Smooth muscle cell (in vitro differentiated cells): ENCODE measurements around the gene TCHP. TPM values are rescaled to one million over a fixed set of nuclear protein-coding genes. Genes with fewer than 3 reads are reported as not detected.

Experiments used
- DNase-seq: peaks from one replicate; lab custom pipeline; 2025; ENCODE audit not compliant: unreplicated experiment; lab: John Stamatoyannopoulos, UW
- H2AFZ ChIP-seq: fragments of 200-600 bp; sonication (generic); 2 replicates; pipeline ENCODE4 v1.6.0; 2016; ENCODE audit warnings: antibody characterized with exemption, low read depth, mild to moderate bottlenecking
- H3F3A ChIP-seq: fragments of 200-600 bp; sonication (generic); 2 replicates; pipeline ENCODE4 v1.6.0; 2017; ENCODE audit warnings: antibody characterized with exemption, low read depth
- H3K27ac ChIP-seq: fragments of 200-600 bp; sonication (generic); 2 replicates; pipeline ENCODE4 v1.5.1; 2016; ENCODE audit warnings: low read depth, mild to moderate bottlenecking
- H3K27me3 ChIP-seq: fragments of 200-600 bp; sonication (generic); 2 replicates; pipeline ENCODE4 v1.6.1; 2016; ENCODE audit warnings: low read depth, mild to moderate bottlenecking
- H3K36me3 ChIP-seq: fragments of 200-600 bp; sonication (generic); 2 replicates; pipeline ENCODE4 v1.5.1; 2016; ENCODE audit warnings: low read depth
- H3K4me1 ChIP-seq: fragments of 200-600 bp; sonication (generic); 2 replicates; pipeline ENCODE4 v1.5.1; 2016; ENCODE audit warnings: low read depth
- H3K4me2 ChIP-seq: fragments of 200-600 bp; sonication (generic); 2 replicates; pipeline ENCODE4 v1.6.0; 2016; ENCODE audit warnings: mild to moderate bottlenecking
- H3K4me3 ChIP-seq: fragments of 200-600 bp; sonication (generic); 2 replicates; pipeline ENCODE4 v1.5.1; 2016; ENCODE audit warnings: mild to moderate bottlenecking
- H3K79me2 ChIP-seq: fragments of 200-600 bp; sonication (generic); 2 replicates; pipeline ENCODE4 v1.6.0; 2016; ENCODE audit warnings: low read depth, mild to moderate bottlenecking
- H3K9ac ChIP-seq: fragments of 200-600 bp; sonication (generic); 2 replicates; pipeline ENCODE4 v1.6.0; 2016; ENCODE audit warnings: low read depth
- H3K9me3 ChIP-seq: fragments of 200-600 bp; sonication (generic); replicated peaks from 2 replicates; pipeline ENCODE4 v1.5.1; 2016; ENCODE audit warnings: low read depth
- H4K20me1 ChIP-seq: fragments of 200-600 bp; sonication (generic); 2 replicates; pipeline ENCODE4 v1.6.0; 2016; ENCODE audit warnings: low read depth
- WGBS: methylation state at CpG from one replicate; pipeline ENCODE4 v1.1.7; 2016; ENCODE audit warnings: low lambda C conversion rate; 5-methylcytosine and 5-hydroxymethylcytosine counted together
- polyA plus RNA-seq: library from polyadenylated mRNA; unstranded; fragments of >200 nt; fragmentation: Nextera tagmentation; extraction: Ambion mirVana; gene quantifications from 2 replicates; pipeline ENCODE4 v1.2.1, GENCODE V29; 2016
- small RNA-seq: library from RNA; depleted of rRNA; stranded (forward); fragments of <200 nt; gene quantifications from one replicate; pipeline ENCODE3, GENCODE V24; 2014
- total RNA-seq: library from RNA; depleted of rRNA; stranded (reverse); fragments of >200 nt; gene quantifications from 2 replicates; pipeline ENCODE4 v1.2.3, GENCODE V29; 2014
- TF ChIP-seq, protein P1 (sequence below): fragments of 200-600 bp; sonication (generic); IDR thresholded peaks from 2 replicates; pipeline ENCODE4 v1.5.1; 2017; ENCODE audit warnings: borderline replicate concordance, mild to moderate bottlenecking, antibody characterized with exemption; ENCODE audit not compliant: insufficient read depth, poor library complexity, severe bottlenecking

TCHP gene
- total and polyA plus RNA-seq, 2 experiments from 2014 or later, result 4.2 to 7.7 TPM

DNA sequence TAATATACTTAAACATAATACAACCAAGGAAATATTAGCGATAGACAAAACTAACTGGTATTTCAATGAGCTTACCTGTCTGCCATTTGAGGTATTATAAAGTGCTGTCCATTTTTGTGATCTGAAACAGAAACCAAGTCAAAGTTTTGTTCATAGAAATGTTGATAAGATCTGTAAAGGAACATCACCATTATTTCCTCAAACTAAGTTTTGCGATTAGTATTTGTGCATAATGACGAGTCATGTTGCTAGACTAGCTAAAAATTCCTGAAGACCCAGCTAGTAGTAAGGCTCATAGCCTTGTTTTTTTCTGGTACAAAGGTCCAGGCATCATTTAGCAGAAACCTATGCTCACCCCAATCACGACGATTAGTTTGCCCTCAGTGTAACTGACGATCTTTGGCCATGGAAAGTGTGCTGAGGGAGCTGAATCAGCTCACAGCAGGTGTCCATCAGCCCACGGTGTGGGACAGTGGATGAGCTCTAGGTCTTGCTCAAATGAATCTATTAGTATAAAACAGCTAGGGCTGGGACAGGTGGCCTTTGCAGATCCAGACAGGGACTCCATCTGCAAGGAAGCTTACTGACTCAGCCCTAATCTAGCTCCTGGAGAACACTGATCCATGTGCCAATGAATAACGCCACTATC, 67.4 kb downstream of the TCHP start:
- DNase-seq, result no peak
- no peaks in the 10 kb centered on the region for H3F3A ChIP-seq
- no peak overlapping the region for H3K4me2 ChIP-seq
- TF ChIP-seq, protein P1, sequence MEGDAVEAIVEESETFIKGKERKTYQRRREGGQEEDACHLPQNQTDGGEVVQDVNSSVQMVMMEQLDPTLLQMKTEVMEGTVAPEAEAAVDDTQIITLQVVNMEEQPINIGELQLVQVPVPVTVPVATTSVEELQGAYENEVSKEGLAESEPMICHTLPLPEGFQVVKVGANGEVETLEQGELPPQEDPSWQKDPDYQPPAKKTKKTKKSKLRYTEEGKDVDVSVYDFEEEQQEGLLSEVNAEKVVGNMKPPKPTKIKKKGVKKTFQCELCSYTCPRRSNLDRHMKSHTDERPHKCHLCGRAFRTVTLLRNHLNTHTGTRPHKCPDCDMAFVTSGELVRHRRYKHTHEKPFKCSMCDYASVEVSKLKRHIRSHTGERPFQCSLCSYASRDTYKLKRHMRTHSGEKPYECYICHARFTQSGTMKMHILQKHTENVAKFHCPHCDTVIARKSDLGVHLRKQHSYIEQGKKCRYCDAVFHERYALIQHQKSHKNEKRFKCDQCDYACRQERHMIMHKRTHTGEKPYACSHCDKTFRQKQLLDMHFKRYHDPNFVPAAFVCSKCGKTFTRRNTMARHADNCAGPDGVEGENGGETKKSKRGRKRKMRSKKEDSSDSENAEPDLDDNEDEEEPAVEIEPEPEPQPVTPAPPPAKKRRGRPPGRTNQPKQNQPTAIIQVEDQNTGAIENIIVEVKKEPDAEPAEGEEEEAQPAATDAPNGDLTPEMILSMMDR, result no peak
- no peak overlapping the region for H3K9ac ChIP-seq
- WGBS, result 88% methylated on average over 8 of the region's 8 CpGs
- H3K4me3 ChIP-seq, result no peak overlapping the region
- no peak overlapping the region for H2AFZ ChIP-seq
- no peaks in the 10 kb centered on the region for H3K9me3 ChIP-seq
- no peaks in the 10 kb centered on the region for H4K20me1 ChIP-seq
- H3K36me3 ChIP-seq, result peaks cover 5% of the 10 kb centered on the region
- no peak overlapping the region for H3K27ac ChIP-seq
- H3K79me2 ChIP-seq, result no peaks in the 10 kb centered on the region
- H3K4me1 ChIP-seq, result no peaks in the 10 kb centered on the region
- H3K27me3 ChIP-seq, result no peaks in the 10 kb centered on the region

Small RNA genes within 50 kb of the gene (small RNA-seq; reads per million reads assigned to genes)
- gene RN7SL441P, result not detected

Other genes starting within 250 kb of the TCHP start
- 0.85 TPM in 2 replicates for gene FAM222A, start 186.4 kb upstream of the TCHP start, total RNA-seq
- gene FAM222A, start 186.4 kb upstream of the TCHP start, polyA plus RNA-seq, result 1.7 and 2.0 TPM in 2 replicates
- 0.63 and 1.9 TPM in 2 replicates for gene TRPV4, start 66.9 kb upstream of the TCHP start, total RNA-seq
- gene TRPV4, start 66.9 kb upstream of the TCHP start, polyA plus RNA-seq, result 1.5 TPM in 2 replicates
- gene GLTP, start 19.7 kb upstream of the TCHP start, total RNA-seq, result 46.9 and 63.5 TPM in 2 replicates
- gene GLTP, start 19.7 kb upstream of the TCHP start, polyA plus RNA-seq, result 38.1 and 43.4 TPM in 2 replicates
- 27.3 and 27.4 TPM in 2 replicates for gene GIT2, start 96.1 kb downstream of the TCHP start, total RNA-seq
- 20.3 and 24.9 TPM in 2 replicates for gene GIT2, start 96.1 kb downstream of the TCHP start, polyA plus RNA-seq
- 31.1 and 35.6 TPM in 2 replicates for gene ANKRD13A, start 99.2 kb downstream of the TCHP start, total RNA-seq
- 11.6 and 12.0 TPM in 2 replicates for gene ANKRD13A, start 99.2 kb downstream of the TCHP start, polyA plus RNA-seq
- gene C12orf76, start 148.2 kb downstream of the TCHP start, total RNA-seq, result 12.0 and 16.8 TPM in 2 replicates
- 10.0 and 13.9 TPM in 2 replicates for gene C12orf76, start 148.2 kb downstream of the TCHP start, polyA plus RNA-seq
- gene IFT81, start 224.1 kb downstream of the TCHP start, total RNA-seq, result 11.0 and 14.7 TPM in 2 replicates
- 8.0 and 9.1 TPM in 2 replicates for gene IFT81, start 224.1 kb downstream of the TCHP start, polyA plus RNA-seq